GM12874 (cell line): ENCODE results near the gene SYTL2.

Experiments used
- TF ChIP-seq, protein P1 (sequence below): IDR thresholded peaks from 2 replicates; pipeline ENCODE4 v1.5.1; 2011; ENCODE audit warnings: low read depth, mild to moderate bottlenecking, control low read depth, low read length, moderate library complexity; ENCODE audit not compliant: insufficient read depth

The SYTL2 gene

DNA sequence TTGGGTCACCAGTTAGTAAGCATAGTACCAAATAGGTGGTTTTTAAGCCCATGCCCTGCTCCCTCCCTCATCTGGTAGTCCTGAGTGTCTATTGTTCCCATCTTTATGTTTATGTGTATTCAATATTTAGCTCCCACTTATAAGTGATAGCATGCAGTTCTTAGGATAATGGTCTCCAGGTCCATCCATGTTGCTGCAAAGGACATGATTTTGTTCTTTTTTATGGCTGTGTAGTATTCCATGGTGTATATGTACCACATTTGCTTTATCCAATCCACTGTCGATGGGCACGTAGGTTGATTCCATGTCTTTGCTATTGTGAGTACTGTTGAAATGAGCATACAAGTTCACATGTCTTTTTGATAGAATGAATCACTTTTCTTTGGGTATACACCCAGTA lies 18.2 kb upstream of the SYTL2 start:
- TF ChIP-seq, protein P1, sequence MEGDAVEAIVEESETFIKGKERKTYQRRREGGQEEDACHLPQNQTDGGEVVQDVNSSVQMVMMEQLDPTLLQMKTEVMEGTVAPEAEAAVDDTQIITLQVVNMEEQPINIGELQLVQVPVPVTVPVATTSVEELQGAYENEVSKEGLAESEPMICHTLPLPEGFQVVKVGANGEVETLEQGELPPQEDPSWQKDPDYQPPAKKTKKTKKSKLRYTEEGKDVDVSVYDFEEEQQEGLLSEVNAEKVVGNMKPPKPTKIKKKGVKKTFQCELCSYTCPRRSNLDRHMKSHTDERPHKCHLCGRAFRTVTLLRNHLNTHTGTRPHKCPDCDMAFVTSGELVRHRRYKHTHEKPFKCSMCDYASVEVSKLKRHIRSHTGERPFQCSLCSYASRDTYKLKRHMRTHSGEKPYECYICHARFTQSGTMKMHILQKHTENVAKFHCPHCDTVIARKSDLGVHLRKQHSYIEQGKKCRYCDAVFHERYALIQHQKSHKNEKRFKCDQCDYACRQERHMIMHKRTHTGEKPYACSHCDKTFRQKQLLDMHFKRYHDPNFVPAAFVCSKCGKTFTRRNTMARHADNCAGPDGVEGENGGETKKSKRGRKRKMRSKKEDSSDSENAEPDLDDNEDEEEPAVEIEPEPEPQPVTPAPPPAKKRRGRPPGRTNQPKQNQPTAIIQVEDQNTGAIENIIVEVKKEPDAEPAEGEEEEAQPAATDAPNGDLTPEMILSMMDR, result no peak

DNA sequence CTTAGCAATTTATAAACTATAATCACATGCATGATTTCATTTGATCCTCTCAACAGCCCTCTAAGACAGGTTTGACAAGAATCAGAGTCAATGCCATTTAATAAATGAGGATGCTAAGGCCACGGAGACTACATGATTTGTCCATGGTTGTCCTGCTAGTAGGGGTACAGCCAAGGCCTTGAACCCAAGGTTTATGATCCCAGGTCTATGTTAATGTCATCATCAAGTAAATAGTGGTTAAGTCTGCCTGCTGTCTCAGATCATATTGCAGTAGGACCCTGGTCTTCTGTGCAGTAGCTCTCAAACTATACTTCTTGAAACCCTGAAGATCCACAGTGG lies 17.7 kb upstream of the SYTL2 start:
- TF ChIP-seq, protein P1, result no peak

DNA sequence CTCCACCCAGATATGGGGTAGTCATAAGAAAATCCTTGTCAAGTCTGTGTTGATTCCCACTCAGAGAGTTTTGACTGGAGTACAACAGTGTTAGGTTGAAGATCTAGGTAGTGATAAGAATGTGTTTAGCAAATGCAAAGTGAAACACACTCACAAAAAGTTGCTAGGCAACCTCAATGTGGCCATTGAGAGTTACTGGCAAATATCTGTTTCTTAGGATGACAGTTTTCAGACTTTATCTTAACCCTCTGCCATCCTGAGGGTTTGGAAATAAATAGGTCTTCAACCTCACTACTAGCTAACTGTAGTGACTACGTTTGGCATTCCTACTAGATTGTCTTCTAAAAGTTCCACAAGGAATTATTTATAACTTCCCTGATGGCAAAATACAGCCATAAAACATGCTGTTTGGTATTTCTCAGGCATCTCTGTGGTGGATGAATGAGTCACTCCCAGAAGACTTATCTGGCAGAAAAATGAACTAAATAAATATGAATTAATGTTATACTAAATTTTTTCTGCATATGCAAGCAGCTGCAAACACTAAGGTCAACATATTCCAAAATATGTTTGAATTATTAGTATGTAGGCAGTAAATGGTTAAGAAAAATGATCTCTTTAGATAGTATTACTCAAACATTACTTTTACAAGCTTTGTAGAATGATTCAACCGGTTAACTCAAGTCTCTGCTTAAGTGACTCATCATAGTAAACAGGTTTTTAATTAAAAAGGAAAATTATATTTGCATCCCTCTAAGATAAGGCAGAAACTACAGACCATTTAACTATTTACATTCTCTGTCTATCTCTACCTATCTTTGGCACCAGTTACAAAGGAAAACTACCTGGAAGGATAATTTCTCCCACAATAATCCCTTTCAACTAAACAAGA lies 17.1 kb upstream of the SYTL2 start:
- TF ChIP-seq, protein P1, result no peak

- TF ChIP-seq, protein P1, result peak; percentile 45
Measured at GRCh38 chr11:85826116-85826855, 15.3 kb upstream of the SYTL2 start.

GRCh38 chr11:85825616-85826015 lies 14.7 kb upstream of the SYTL2 start:
- TF ChIP-seq, protein P1, result no peak

DNA sequence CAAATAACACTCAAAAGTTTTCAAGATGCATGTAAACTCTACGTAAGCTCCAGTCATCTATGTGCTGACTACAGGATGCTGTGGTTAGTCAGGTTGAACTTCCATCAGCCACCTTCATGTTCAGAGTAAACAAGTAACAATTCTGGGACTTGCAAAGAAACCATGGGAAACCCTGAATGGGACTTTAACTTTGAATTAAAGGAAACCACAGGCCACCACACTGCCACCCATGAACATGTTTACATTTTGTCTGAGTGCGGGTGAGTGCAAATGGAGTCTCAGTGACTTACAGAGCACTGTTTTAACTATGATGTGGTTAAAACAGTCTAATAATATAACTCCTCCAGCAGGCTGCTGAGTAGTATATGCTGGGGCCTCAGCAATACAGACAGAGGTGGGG lies 12.9 kb upstream of the SYTL2 start:
- TF ChIP-seq, protein P1, result no peak

DNA sequence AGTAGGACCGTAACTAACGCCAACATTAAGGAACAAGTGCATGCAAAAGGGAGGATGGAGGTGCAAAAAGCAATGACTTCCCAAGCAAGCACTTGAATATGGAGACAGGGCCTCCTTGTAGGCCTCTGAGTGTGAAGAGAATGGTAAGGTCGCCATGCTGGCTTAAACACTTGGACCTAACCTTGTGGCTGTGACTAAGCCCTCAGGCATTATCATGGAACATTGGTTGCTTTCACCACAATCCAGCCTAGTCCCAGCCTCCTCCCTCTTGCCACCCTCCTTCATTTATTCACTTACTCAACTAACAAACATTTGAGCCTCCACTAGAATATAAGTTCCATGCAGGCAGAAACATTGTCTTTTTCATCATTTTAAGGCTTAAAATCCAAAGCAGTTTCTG lies 11.9 kb upstream of the SYTL2 start:
- TF ChIP-seq, protein P1, result no peak
